RWPE2 (cell line): ENCODE measurements around the gene ASB1.

Experiments used
- ATAC-seq: fragments of 200-7000 bp; cut with Tn5 transposase; 3 replicates; pipeline ENCODE4 v1.9.1; 2021; ENCODE audit warnings: low read depth
- DNase-seq: peaks from one replicate; pipeline ENCODE4 v3.0.0-alpha.2; 2020; ENCODE audit warnings: low spot score
- H3K27ac ChIP-seq: fragments of 450-650 bp; 2 replicates; pipeline ENCODE4 v1.5.1; 2017; ENCODE audit warnings: mild to moderate bottlenecking; ENCODE audit not compliant: poor library complexity, severe bottlenecking
- H3K27me3 ChIP-seq: fragments of 250-450 bp; sonication (Bioruptor Pico); 2 replicates; pipeline ENCODE4 v1.5.1; 2021; ENCODE audit warnings: mild to moderate bottlenecking, moderate library complexity; ENCODE audit not compliant: insufficient read depth, poor library complexity, severe bottlenecking
- H3K36me3 ChIP-seq: fragments of 250-450 bp; sonication (Bioruptor Pico); 2 replicates; pipeline ENCODE4 v1.5.1; 2020; ENCODE audit warnings: low read depth, mild to moderate bottlenecking, moderate library complexity
- H3K4me1 ChIP-seq: fragments of 250-450 bp; sonication (Bioruptor Pico); 2 replicates; pipeline ENCODE4 v1.5.1; 2021; ENCODE audit warnings: mild to moderate bottlenecking, moderate library complexity; ENCODE audit not compliant: insufficient read depth, poor library complexity, severe bottlenecking
- H3K4me3 ChIP-seq: fragments of 250-450 bp; sonication (Bioruptor Pico); 2 replicates; pipeline ENCODE4 v1.5.1; 2021; ENCODE audit warnings: mild to moderate bottlenecking, moderate library complexity; ENCODE audit not compliant: severe bottlenecking
- H3K9me3 ChIP-seq: fragments of 250-450 bp; sonication (Bioruptor Pico); 2 replicates; pipeline ENCODE4 v1.5.1; 2021; ENCODE audit warnings: mild to moderate bottlenecking, moderate library complexity; ENCODE audit not compliant: severe bottlenecking
- TF ChIP-seq, protein P1 (sequence below): fragments of 450-650 bp; IDR thresholded peaks from one replicate; pipeline ENCODE4 v1.5.1; 2017; ENCODE audit warnings: mild to moderate bottlenecking, moderate library complexity; ENCODE audit not compliant: poor library complexity, severe bottlenecking

The ASB1 gene

DNA sequence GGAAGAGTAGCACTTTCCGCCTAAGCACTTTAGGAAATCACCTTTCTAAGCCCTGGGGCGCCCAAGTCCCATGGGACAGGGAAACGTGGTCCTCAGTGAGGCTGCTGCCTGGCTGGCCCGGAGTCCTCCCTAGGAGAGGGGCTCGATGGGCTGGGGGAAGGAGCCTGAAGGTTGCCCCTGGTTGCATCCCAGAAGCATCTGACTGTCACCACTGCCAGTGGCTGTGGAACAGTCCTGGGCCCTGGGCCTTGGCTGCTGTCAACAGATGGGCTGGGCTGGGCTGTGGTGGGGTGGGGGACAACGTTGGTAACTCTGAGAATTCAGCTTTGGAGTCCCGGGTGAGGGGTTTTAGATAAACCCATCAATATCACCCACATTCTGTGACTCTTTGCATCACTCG, 22.5 kb downstream of the ASB1 start:
- no peaks in the 10 kb centered on the region for H3K4me1 ChIP-seq
- no peak overlapping the region for H3K4me3 ChIP-seq
- TF ChIP-seq, protein P1, sequence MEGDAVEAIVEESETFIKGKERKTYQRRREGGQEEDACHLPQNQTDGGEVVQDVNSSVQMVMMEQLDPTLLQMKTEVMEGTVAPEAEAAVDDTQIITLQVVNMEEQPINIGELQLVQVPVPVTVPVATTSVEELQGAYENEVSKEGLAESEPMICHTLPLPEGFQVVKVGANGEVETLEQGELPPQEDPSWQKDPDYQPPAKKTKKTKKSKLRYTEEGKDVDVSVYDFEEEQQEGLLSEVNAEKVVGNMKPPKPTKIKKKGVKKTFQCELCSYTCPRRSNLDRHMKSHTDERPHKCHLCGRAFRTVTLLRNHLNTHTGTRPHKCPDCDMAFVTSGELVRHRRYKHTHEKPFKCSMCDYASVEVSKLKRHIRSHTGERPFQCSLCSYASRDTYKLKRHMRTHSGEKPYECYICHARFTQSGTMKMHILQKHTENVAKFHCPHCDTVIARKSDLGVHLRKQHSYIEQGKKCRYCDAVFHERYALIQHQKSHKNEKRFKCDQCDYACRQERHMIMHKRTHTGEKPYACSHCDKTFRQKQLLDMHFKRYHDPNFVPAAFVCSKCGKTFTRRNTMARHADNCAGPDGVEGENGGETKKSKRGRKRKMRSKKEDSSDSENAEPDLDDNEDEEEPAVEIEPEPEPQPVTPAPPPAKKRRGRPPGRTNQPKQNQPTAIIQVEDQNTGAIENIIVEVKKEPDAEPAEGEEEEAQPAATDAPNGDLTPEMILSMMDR, result no peak
- no peaks in the 10 kb centered on the region for H3K9me3 ChIP-seq
- ATAC-seq (no peak), DNase-seq (no peak)
- peaks cover 85% of the 10 kb centered on the region for H3K36me3 ChIP-seq
- no peaks in the 10 kb centered on the region for H3K27me3 ChIP-seq
- no peak overlapping the region for H3K27ac ChIP-seq

DNA sequence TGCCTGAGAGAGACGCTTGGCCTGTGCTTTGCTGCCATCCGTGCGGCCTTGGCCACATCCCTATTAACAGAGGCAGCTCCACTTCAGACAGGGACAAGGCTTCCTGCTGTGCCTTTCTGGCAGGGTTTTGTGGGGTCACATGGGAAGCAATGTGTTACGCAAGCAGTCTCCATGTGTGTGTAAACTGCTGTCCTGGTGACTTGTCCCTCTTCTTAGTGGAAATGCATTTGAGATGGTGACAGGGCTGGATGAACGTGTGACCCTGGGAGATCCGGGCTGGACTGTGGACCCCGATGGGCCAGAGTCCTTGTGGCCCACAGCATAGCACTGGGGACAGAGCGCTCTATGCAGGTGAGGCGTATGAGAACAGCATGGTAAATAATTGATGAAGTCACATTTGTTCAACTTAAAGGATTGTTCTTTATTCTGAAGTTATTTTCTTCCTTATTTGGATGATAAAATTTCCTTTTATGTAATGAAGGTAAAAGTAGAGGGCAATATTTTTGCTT, 23.2 kb downstream of the ASB1 start:
- Histone ChIP-seq H3K27me3 (no peaks in the 10 kb centered on the region), H3K4me1 (no peaks in the 10 kb centered on the region), H3K9me3 (no peaks in the 10 kb centered on the region), H3K27ac (no peak overlapping the region), H3K36me3 (peaks cover 78% of the 10 kb centered on the region), H3K4me3 (no peak overlapping the region)
- no peak for DNase-seq
- TF ChIP-seq, protein P1, result no peak
- ATAC-seq, result no peak

DNA sequence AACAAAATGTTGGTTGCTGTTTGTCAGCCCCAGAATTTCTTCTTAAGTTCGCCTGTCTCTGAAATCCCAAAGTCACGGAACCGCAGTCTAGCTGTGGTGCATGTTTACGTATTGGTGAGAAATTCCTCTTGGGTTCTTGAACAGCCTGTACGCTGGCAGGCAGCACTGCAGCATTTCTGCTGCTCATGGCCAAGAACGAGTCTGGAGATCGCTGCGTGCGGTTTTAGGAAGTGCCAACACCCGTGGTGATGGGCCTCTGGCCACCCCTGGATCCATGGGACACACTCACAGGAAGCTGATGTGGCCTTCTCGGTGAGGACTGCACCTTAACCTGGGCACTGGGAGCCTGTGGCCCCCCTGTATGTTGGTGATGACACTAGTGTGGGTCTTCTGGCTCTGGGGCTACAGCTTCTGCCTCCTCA, 23.7 kb downstream of the ASB1 start:
- TF ChIP-seq, protein P1, result no peak
- H3K27me3 ChIP-seq, result no peaks in the 10 kb centered on the region
- no peak for DNase-seq
- H3K4me1 ChIP-seq, result no peaks in the 10 kb centered on the region
- no peak for ATAC-seq
- no peak overlapping the region for H3K4me3 ChIP-seq
- H3K36me3 ChIP-seq, result peaks cover 73% of the 10 kb centered on the region
- H3K9me3 ChIP-seq, result no peaks in the 10 kb centered on the region
- no peak overlapping the region for H3K27ac ChIP-seq

DNA sequence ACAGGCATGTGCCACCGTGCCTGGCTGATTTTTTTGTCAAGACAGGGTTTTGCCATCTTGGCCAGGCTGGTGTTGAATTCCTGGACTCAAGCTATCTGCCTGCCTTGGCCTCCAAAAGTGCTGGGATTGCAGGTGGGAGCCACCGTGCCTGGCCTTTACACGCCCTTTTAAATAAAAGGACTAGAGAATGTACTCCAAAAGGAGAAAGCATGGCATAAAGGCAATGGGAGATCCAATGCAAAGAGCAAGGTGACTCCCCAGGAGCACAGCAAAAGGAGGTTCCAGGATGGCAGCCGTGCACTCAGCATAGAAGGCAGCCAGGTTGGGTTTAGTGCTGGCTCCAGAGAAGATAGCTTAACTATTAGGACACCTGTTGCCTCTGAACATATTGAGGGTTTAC, 27.1 kb downstream of the ASB1 start:
- Histone ChIP-seq H3K27ac (no peak overlapping the region), H3K4me3 (no peak overlapping the region), H3K4me1 (no peaks in the 10 kb centered on the region), H3K27me3 (no peaks in the 10 kb centered on the region), H3K9me3 (no peaks in the 10 kb centered on the region), H3K36me3 (peaks cover 39% of the 10 kb centered on the region)
- TF ChIP-seq, protein P1, result no peak
- ATAC-seq (no peak), DNase-seq (no peak)

DNA sequence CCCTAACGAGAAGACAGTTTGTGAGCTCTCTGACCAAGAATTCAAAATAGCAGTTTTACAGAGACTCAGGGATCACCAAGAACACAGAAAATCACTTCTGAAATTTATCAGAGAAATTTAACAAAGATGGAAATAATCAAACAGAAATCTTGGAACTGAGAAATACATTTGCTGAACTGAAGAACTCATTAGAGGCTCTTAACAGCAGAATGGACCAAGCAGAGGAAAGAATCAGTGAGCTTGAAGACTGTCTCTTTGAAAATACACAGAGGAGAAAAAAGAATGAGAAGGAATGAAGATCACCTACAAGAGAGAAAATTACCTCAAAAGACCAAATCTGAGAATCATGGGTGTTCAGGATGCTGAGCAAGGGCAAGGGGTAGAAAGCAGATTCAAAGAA, 29.7 kb downstream of the ASB1 start:
- no peak for DNase-seq
- TF ChIP-seq, protein P1, result no peak

More for the DNA sequence above, 29.7 kb downstream of the ASB1 start:
- Histone ChIP-seq H3K27ac (no peak overlapping the region), H3K9me3 (no peaks in the 10 kb centered on the region), H3K36me3 (peaks cover 13% of the 10 kb centered on the region), H3K4me1 (no peaks in the 10 kb centered on the region), H3K4me3 (no peak overlapping the region), H3K27me3 (no peaks in the 10 kb centered on the region)
- ATAC-seq, result no peak
